Measurements from ENCODE around the gene DCAKD.
A peak's percentile ranks its signal among the peaks of the same experiment; 100 is the strongest.
"Not testable (repeated sequence)": the region's sequence is repeated elsewhere in the genome, so short reads cannot be mapped to it uniquely, and the experiment has no call there.

DCAKD gene

DNA sequence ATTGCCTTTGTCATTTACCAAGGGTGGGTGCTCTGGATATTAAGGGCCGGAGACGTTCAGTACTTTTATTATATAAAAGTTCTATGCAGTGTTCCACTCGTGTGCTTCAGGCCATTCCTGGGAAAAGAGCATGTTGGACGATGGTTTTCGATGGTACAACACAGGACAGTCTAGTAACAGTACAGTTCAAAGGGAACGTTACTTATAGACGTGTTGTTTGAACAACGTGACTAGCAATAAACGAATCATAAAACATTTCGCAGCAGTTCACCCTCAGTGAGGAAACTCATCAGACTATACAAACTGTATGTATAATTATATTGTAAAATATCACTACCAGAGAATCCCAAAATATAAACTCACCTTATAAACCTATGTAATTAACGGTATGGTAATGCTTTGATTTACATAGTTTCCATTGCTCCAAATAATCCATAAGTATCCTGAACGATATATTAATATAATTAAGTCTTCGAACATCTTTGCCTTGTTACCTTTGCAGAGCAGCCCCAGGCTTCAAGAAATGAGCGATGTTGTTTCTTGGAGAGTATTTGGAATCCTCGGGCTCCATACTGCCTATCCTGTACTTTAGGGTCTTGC lies 10.3 kb upstream of the DCAKD start:
- no peak for DNase-seq

DNA sequence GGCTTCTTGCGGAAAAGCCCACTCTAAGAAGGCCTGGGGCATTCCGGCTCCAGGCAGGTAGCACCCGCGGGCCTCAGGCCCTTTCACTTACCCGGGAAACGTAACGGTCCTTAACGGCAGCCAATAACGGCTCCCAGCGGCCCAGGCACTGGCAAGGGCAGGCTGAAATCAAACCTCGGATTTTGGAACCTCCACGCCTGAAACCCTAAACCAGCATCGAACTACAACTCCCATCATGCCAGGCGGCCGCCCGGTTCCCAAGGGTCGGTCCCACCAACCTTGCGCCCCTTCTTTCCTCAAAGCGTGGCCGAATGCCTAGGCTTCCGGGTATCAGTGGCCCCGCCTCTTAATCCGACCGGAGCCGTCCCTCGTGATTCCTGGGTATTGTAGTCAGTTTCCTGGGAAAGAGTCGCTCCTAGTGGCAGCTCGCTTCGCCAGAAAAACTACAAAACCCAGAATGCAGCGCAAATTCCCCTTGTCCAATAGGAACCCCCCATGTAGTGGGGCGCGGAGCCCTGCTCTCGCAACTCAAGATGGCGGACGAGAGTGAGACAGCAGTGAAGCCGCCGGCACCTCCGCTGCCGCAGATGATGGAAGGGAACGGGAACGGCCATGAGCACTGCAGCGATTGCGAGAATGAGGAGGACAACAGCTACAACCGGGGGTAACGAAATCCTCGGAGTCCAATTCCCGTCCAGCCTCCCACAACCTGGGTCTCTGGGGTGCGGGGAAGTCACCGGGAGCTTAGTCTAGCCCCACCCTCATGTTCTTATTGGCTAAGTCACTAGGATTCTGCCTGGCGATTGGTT lies 9.6 kb upstream of the DCAKD start, which contains the start of gene NMT1:
NMT1 (plus strand) TSS at position 521 of the 809 bp plus-strand sequence; CDS start at position 534, 13 bp downstream.
- peak; percentile 97 to 99 for DNase-seq

DNA sequence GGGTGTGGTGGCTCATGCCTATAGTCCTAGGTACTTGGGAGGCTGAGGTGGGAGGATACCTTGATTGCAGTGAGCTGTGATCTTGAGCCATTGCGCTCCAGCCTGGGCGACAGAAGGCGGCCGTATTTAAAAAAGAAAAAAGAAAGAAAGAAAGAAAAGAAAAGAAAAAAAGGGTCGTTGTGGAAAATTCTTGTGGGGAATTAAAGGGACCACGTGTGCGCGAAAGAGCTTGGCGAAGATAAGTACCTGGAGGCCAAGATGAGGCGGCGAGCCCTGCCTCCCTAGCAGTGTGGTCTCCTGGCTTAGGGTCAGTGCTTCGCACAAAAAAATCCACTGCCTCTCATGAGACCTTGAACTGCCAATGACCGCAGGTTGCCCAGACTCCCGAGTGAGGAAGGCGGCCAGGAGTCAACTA lies 9.0 kb upstream of the DCAKD start:
- DNase-seq: no peak

DNA sequence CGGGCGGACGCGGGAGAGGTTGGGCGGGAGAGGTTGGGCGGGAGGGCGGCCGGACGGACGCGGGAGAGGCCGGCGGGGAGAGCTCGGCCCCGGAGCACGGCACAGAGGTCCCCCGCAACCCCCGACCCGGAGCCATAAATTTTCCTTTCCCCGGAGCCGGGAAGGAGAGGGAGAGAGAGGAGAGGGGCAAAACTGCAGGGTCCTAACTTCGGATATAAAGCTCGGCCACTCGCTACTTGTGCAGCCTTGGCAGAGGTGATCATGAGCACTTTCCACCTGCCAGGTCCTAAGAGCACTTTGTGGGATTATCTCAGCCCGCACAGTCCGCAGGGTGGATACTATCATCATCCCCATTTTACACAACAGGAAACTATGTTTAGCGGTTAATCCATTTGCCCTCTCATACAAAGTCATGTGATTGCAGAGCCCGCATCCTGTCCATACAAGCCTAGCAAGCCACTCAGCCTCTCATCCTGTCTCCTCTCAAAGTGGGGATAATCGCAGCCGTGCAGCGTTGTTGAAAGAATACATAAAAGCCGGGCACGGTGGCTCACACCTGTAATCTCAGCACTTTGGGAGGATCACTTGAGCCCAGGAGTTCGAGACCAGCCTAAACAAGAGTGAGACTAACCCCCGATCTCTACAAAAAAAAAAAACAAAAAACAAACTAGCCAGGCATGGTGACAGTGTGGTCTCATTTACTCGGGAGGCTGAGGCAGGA lies 780 bp upstream of the DCAKD start:
- DNase-seq: peak in 1 of 2 donors; percentile 11

DNA sequence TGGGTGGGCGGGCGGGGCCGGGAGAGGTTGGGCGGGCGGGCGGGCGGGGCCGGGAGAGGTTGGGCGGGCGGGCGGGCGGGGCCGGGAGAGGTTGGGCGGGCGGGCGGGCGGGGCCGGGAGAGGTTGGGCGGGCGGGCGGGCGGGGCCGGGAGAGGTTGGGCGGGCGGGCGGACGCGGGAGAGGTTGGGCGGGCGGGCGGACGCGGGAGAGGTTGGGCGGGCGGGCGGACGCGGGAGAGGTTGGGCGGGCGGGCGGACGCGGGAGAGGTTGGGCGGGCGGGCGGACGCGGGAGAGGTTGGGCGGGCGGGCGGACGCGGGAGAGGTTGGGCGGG lies 254 bp upstream of the DCAKD start:
- DNase-seq: not testable (repeated sequence)

DNA sequence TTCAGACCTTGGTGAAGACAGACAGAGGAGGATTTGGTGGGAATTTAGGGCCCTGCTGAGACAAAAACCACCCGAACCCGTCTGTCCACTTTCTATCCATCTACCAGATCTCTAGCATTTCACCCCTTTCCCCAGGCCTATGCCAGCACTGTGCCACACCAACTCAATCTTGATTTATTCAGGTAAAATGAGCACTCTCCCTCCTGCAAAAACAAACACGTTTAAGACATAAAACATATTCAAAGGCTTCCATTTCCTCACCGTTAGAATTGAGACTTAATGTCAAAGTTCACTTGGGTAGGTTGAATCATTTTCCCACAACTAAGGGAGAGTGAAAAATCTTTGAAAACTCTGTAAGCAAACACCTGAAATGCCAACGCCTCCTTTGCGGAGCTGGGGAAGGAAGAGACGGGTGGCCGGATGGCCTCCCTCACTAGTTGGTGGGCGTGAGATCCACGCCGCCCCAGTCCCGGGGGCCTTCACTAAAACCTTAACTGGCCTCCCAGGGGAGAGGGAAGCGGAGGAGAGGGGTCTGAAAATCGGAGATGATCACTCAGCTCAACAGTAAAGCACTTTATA lies 862 bp downstream of the DCAKD start:
- DNase-seq: no peak

DNA sequence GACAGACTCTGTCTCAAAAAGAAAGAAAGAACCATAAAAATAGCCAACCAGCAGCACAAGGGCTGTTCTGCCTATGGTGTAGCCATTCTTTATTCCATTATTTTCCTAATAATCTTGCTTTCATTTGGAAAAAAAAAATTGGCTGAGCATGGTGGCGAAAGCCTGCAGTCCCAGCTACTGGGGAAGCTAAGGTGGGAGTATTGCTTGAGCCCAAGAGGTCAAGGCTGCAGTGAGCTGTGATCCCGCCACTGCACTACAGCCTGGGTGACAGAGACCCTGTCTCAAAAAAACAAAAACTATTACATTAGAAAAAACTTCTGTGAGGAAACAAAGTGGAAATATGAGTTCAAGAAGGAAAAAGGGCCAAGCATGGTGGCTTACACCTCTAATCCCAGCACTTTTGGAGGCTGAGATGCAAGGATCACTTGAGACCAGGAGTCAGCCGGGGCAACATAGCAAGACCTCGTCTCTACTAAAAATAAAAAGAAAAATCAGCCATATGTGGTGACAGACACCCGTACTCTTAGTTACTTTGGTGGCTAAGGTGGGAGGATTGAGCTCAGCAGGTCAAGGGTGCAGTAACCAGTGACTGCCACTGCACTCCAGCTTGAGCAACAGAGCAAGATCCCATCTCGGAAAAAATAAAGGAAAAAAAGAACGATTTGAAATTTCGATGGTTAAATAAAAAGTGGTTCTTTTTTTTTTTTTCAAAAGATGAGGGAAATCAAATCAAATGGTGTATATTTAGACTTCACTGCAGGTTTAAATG lies 2.5 kb downstream of the DCAKD start:
- DNase-seq: no peak

DNA sequence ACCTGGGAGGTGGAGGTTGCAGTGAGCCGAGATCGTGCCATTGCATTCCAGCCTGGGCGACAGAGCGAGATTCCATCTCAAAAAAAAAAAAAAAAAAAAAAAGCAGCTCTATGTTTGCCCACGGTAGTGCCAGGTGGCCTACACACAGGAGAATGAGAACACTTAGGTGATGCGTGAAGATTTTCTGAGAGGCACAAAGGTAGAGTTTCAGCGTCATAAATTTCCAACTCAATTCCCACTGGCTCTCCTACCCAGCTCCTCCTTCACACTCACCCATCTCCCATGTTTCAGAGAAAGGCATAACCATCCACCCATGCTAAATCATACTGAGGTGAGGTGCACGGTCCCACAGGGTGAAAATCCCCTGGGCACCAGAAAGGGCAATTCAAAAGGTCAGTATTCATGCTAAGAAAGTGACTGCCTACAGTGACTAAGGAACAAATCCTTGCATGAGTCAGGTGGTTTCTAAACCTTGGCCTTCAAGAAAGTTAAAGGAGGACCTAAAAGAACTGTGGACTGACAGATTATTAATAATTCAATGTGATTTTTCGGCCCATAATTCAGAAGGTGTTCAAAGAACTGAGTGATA lies 4.8 kb downstream of the DCAKD start:
- DNase-seq: no peak

DNA sequence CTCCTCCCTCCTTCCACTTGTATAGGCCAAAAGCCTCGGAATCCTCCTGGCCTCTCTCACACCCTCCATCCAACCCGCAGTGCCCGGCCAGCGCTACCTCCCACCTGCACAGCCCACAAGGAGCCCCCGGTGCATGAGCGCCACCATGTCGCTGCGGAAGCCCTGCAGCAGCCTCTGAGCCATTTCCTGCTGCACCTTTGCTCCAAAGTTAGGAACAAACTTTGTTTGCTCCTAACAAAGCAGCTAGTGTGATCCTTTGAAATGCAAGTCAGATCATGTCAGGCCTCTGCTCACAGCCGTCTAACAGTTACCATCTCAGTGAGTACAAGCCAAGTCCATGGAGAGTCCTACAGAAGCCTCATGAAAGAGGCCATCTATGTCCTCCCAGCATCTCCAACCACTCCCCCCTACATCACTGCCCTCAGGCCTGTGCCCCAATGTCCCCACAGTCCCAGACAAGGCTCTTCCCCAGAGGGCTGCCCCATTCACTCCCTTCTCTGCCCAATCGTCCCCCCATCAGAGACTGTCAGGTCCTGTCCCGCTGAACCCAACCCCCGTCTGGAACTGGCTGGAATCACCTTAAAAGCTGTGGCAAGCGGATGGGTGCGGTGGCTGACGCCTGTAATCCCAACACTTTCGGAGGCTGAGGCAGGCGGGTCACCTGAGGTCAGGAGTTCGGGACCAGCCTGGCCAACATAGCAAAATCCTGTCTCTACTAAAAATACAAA lies 7.5 kb downstream of the DCAKD start:
- DNase-seq: no peak

DNA sequence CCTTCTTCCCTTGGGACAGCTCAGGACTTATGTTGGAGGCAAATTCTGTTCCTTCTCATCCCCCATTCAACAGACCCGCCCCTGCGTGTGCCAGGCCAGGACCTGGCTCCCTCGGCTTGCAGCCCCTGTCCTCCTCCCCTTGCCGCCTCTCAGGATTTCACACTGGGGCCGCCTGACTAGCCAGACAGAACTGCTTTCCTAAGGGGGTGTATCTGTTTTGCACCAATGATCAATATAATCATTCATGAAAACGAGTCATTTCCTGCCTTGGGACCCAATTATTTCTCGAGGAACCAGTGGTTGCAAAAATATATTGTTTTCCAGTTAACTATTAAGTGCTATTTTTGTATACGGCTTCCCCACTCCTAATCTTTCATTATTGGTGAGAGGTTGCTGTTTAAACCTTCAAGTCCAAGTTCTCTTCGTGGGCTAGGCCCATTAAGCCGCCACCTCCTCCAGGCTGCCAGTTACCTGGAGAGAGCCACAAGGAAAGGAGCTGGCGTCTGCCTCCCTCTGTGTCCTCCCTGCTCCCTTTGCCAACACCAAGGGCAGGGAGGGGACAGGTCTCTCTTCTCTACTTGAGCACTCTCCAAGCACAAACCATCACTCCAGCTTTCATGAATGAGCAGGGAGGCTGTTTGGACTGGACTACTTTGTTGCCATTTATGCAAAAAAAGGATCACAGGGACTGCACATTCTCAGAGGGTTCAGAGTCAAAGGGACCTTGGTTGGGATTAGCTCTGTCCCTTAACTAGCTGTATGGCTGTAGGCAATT lies 8.9 kb downstream of the DCAKD start:
- DNase-seq: no peak

DNA sequence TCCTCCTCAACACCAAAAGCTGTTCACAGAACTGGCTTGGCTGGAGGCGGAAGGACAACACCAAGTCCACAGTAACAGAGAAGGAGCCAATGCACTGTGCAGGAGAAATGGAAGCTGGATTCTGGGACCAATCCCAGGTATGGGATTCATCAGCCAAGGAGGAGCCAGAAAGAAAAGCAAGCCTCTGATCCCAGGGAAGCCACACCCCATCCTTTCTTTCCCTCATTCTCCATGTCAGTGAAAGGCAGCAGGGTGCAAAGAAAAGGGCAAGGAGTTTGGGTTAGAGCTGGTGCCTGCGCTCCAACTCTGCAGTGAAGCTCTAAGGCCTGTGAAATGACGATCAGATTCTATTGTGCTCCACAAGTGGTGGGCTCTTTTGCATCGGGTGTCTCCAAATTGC lies 11.0 kb downstream of the DCAKD start:
- no peak for DNase-seq

DNA sequence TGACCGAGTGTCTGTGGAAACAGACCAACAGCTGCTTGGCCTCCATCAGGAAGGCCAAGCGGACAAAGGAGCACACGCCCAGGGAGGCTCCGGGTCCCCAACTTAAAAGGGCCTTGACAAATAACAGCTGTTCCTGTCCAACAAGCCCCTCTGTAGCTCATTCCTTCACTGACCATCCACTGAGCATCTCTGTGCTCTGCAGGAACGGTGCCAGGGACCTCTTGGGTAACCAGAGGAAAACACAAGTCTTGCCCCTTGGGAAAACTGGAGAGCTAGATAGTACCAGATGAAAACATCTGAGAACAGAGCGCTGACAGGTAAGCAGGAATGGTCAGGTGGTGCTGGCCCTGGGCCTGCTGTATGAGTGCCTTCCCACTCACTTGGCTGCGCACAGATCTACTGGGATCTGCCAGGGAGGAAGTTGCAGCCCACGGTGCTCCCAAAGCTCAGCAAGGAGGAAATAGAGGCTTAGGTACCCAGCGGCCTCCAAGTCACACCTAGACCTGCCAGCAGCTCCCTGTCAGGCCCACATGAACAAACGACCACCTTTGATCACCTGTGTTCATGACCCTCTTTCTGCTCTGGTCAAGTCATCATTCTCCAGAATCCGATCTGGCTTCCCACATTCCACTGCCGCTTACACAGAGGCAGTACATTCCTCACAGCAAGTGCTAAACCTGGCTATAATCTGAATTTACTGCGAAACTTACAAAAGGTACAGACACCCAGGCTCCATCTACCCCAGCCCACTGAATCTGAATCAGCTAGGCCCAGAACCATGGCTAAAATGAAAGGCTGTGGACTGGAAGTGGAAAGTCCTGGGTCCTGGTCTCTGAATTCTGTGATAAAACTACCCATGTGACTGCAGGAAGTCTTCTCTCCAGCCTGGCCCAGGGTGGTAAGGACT lies 12.5 kb downstream of the DCAKD start:
- DNase-seq: no peak

DNA sequence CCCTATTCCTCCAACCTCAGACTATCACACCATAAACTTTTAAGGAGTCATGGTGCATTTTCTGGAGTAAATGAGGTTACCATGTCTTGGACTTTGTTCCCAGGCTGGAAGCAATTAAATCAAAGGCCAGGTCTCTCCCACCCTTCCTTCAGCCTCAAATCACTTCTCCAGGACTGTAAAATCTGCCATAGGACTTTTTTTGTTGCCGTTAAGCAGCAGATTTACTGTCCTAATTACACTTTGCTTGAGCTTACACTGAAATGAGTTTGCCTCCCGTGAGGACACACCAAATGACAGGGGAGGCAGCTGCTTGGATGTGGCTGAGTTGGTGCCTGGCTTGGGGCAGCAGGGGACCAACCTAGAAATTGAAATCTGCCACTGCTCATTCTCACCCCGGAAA lies 14.7 kb downstream of the DCAKD start:
- DNase-seq: no peak

DNA sequence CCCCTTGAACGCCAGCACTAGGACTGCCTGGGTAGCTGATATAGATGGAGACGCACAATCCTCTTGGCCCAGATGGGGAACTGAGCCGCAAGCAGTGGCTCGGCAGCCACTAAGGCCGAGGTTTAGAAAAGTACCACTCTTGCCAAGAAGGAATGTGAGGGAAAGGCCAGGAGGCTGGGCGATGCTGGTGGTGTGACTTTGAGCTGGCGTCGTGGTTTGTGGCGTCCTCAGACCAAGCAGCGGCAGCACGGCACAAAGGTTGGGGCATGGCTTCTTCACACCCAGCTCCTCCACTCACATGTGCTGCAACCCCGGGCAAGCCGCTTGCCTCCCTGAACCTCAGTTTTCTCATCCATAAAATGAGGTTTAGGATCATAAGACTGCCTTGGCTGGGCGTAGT lies 15.6 kb downstream of the DCAKD start:
- DNase-seq: no peak

DNA sequence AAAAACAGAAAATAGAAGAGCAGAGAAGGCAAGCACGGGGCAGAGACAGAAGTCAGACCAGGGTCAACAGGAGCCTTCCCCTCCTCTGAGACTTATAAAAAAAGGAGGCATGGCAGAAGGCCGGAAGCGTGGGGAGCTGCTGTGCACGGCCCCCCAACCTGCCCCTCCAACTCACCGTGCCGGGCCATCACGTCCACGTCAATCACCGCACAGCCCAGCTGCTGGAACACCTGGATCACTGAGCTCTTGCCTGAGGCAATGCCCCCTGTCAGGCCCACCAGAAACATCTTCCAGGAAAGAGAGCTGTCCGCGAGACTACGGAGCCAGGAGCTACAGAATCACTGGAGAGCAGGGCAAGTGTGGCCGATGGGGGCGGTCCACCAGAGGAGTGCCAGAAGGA lies 16.8 kb downstream of the DCAKD start:
- no peak for DNase-seq

DNA sequence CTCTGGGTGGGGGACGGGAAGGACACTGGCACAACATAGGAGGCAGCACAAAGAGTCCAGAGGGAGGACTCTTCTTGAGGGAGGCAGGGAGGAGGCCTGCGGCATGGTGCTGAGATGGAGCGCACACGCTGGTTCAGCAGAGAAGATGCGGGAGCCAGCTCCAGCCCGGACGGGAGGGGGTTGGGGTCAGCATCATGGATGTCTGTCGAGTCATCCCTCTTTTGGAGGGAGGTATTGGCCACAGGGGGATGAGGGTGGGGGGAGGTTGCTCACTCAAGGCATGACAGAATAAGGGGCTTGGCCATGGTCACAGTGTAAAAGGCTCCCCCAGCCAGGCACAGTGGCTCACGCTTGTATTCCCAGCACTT lies 19.3 kb downstream of the DCAKD start:
- no peak for DNase-seq

DNA sequence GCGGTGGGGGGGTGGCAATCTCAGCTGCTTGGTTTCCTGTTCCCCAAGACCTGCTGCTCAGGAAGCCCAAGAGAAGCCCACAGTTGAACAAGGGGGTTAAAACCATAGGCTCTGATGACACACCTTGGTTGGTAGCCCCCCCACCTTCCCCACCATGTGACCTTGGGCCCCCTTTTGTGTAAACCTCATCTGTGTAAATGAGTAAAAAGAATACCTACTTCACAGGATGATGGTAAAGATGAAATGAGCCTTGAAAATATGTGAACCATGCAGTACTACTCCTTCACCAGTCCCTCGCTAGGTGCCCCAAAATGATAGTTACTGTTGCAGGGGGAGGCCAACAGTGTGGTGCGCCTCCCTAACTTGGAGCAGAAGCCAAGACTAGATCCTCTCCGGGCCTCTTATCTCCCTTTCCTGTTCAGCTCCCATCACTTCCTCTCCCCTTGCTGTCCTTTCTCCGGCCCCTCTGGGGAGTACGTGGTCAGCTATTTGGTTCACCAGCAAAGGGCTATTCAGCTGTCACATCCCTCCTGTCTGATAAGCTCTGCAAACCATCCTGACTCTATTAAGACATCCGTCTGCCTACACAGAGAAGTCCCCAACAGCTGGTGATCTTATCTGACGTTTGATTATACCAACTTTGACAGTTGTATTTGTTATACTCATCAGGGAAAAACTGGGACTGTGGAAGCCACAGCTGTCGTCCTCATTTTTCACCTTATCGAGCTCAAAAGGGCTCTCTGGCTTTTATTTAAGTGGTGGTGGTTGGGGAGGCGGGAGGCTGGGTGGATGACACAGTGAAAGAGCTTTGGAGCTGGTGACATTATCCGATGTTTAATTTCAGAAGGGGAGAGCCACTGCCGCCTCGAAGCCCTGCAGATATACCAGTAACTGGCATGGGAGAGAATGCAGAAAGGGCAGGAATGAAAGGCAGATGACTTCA lies 19.9 kb downstream of the DCAKD start:
- DNase-seq: no peak

DNA sequence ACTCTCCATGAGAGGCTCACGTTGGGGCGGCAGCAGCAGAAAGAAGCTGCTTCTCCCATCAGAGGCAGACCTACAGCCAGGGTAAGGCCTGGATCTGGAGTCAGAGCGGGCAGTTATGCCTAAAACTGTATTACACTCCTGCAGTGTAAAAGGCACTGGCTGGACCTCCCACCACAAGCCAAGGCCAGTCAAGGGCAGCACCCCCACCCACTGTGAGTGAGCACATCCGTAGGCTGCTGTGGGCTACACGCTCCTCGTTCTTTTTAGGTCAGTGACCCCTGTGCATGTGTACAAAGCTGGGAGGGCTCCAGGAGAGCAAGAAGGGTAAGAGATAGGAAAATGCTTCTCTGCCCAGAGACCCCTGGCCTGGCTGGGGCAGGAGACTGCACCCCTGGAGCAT lies 20.7 kb downstream of the DCAKD start:
- no peak for DNase-seq
